Ovary (tissue), 9 donors: ENCODE data around the gene EVL. TPM values are rescaled to one million over a fixed set of nuclear protein-coding genes. Genes with fewer than 3 reads are reported as not detected.

Source experiments
- DNase-seq, 5 donors: peaks; one replicate each; pipeline ENCODE4 v3.0.0-alpha.2; 2019 to 2020
- H3K27ac ChIP-seq, 2 donors: fragments of 200-600 bp; one replicate each; pipeline versions ENCODE4 v1.5.1 to v1.8.0; 2019 to 2022
- H3K27me3 ChIP-seq: fragments of 200-600 bp; one replicate; pipeline ENCODE4 v1.8.0; 2022
- H3K36me3 ChIP-seq: fragments of 200-600 bp; sonication (generic); one replicate; pipeline ENCODE4 v1.5.1; 2019
- H3K4me1 ChIP-seq: one replicate; pipeline ENCODE4 v1.8.1; 2013; ENCODE audit warnings: mild to moderate bottlenecking, moderate library complexity; ENCODE audit not compliant: insufficient read depth
- H3K4me3 ChIP-seq: fragments of 200-600 bp; sonication (generic); one replicate; pipeline ENCODE4 v1.5.1; 2017
- H3K9me3 ChIP-seq, 2 donors: fragments of 200-600 bp in 1 of 2; sonication (generic) in 1 of 2; one replicate each; pipeline versions ENCODE4 v1.5.1 to v1.8.1; 2013 to 2019; ENCODE audit warnings: mild to moderate bottlenecking in 1 of 2, moderate library complexity in 1 of 2
- EP300 ChIP-seq: sonication (generic); formaldehyde crosslinking; IDR thresholded peaks from one replicate; pipeline ENCODE4 v1.6.1; 2017; ENCODE audit warnings: antibody characterized with exemption
- POLR2A ChIP-seq: fragments of 450-650 bp; IDR thresholded peaks from one replicate; pipeline ENCODE4 v1.6.1; 2017; ENCODE audit warnings: antibody characterized with exemption, mild to moderate bottlenecking, moderate library complexity
- WGBS, 3 donors: extraction: QIAGEN DNeasy Blood & Tissue Kit in 1 of 3; methylation state at CpG; one replicate each; pipeline versions ENCODE4 v1.1.5 to v1.1.7; 2013 to 2017; 5-methylcytosine and 5-hydroxymethylcytosine counted together
- intact Hi-C, 4 donors: fragments of 100-400 bp; cut with DNase I; formaldehyde crosslinking; loops; one replicate each; pipeline versions ENCODE4 v1.11.0 to v1.15.1; 2022 to 2023
- polyA plus RNA-seq, 2 donors: library from polyadenylated mRNA; stranded (reverse); fragments of 200-250 nt in 1 of 2; fragments of 350-450 nt in 1 of 2; fragmentation: Illumina TruSeq in 1 of 2; extraction: RNeasy Lipid Tissue Mini Kit (QIAGEN cat#74804) in 1 of 2; gene quantifications; one replicate each; pipeline ENCODE4 v1.2.3, GENCODE V29; 2013 to 2014
- total RNA-seq, 7 donors: library from RNA; depleted of rRNA in 2 of 7; stranded (reverse); fragments of >200 nt in 2 of 7; fragmentation: NEBNext Ultra II Directional in 3 of 7; extraction: Animal tissue kit (Norgen Biotek cat#: 25700) in 3 of 7; gene quantifications; one replicate each; pipeline versions ENCODE4 v1.1.0 to v1.2.4, GENCODE V29; 2016 to 2023
- TF ChIP-seq, protein P1 (sequence below), 3 donors: fragments of 450-650 bp in 2 of 3; fragments of 200-600 bp in 1 of 3; IDR thresholded peaks; one replicate each; pipeline versions ENCODE4 v1.5.1 to v1.8.0; 2016 to 2022; ENCODE audit warnings: antibody characterized with exemption in 3 of 3, mild to moderate bottlenecking in 1 of 3
- donor health status: DM: no; HTN: no; CAD: no; lungs with moderate emphysema.
- donor health status: DM: no; HTN: no; CAD: no.
- donor health status: Bipolar disorder and iron deficiency.
- donor health status: DM: yes; HTN: yes; CAD: no.
- donor health status: DM: no; HTN: no; CAD: no.
- donor health status: DM: yes; HTN: yes; CAD: no.

Gene EVL
- total and polyA plus RNA-seq, 9 donors = 41.0 to 105 (median 66.1) TPM

GRCh38 chr14:100188392-100189030, 123.3 kb downstream of the EVL start:
- intact Hi-C loops = no loop called here
- no peak overlapping the region for H3K27ac ChIP-seq
- H3K4me1 ChIP-seq = no peaks in the 10 kb centered on the region
- H3K4me3 ChIP-seq = no peak overlapping the region
- H3K36me3 ChIP-seq = no peaks in the 10 kb centered on the region
- TF ChIP-seq POLR2A = no peak
- TF ChIP-seq, protein P1, sequence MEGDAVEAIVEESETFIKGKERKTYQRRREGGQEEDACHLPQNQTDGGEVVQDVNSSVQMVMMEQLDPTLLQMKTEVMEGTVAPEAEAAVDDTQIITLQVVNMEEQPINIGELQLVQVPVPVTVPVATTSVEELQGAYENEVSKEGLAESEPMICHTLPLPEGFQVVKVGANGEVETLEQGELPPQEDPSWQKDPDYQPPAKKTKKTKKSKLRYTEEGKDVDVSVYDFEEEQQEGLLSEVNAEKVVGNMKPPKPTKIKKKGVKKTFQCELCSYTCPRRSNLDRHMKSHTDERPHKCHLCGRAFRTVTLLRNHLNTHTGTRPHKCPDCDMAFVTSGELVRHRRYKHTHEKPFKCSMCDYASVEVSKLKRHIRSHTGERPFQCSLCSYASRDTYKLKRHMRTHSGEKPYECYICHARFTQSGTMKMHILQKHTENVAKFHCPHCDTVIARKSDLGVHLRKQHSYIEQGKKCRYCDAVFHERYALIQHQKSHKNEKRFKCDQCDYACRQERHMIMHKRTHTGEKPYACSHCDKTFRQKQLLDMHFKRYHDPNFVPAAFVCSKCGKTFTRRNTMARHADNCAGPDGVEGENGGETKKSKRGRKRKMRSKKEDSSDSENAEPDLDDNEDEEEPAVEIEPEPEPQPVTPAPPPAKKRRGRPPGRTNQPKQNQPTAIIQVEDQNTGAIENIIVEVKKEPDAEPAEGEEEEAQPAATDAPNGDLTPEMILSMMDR (IDR thresholded peaks at IDR 0.05) = no peak
- no peak for TF ChIP-seq EP300
- H3K27me3 ChIP-seq = no peaks in the 10 kb centered on the region
- 86 to 91% (median 91%) methylated on average over 12 of the region's 12 CpGs for WGBS, 3 donors
- H3K9me3 ChIP-seq = no peaks in the 10 kb centered on the region
- no peak for DNase-seq

GRCh38 chr14:100190126-100190525, 124.9 kb downstream of the EVL start:
- intact Hi-C loops = loop anchor here (10.0 kb wide), 2 partner anchors 205 to 215 kb away; no protein-coding TSS in a partner anchor
- 95 to 100% (median 100%) methylated on average over 1 of the region's 1 CpG for whole genome bisulfite sequencing, 3 donors
- Histone ChIP-seq H3K27ac (no peak overlapping the region), H3K36me3 (no peaks in the 10 kb centered on the region), H3K9me3 (no peaks in the 10 kb centered on the region), H3K27me3 (no peaks in the 10 kb centered on the region), H3K4me3 (no peak overlapping the region), H3K4me1 (no peaks in the 10 kb centered on the region)
- TF ChIP-seq POLR2A (no peak), EP300 (no peak)
- TF ChIP-seq, protein P1 (IDR thresholded peaks at IDR 0.05) = no peak
- DNase-seq = no peak

DNA sequence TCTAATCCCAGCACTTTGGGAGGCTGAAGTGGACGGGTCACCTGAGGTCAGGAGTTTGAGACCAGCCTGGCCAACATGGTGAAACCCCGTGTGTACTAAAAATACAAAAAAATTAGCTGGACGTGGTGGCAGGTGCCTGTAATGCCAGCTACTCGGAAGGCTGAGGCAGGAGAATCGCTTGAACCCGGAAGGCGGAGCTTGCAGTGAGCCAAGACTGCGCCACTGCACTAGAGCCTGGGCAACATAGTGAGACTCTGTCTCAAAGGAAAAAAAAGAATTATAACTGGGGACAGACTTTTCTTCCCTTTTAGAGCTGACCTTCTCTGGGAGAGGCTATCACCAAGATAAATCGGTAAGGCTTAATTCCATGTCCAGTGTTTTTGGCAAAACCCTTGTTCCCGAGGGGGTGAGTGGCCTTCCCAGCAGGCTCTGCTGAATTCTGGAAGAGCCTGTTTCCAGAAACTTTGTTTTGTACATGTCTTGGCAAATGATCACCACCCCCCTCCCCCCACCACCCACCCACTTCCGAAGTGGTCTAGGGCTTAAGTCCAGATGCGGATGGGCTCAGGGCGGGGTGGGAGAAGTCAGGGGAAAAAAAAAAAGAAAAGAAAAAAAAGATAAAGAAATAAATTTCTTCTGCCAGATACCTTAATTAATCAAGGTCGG, 126.5 kb downstream of the EVL start:
- Histone ChIP-seq H3K27me3 (no peaks in the 10 kb centered on the region), H3K4me3 (peak overlapping the region; percentile 38), H3K36me3 (no peaks in the 10 kb centered on the region), H3K9me3 (no peaks in the 10 kb centered on the region), H3K4me1 (no peaks in the 10 kb centered on the region), H3K27ac (peak overlapping the region; percentile 78 to 88)
- intact Hi-C loops = loop anchor here (10.0 kb wide), 2 partner anchors 207 to 217 kb away; no protein-coding TSS in a partner anchor
- TF ChIP-seq EP300 (no peak), POLR2A (no peak)
- TF ChIP-seq, protein P1 (IDR thresholded peaks at IDR 0.05) = no peak
- peak in 2 of 5 donors; percentile 43 to 54 for DNase-seq
- 54 to 56% (median 54%) methylated on average over 14 of the region's 14 CpGs for WGBS, 3 donors

DNA sequence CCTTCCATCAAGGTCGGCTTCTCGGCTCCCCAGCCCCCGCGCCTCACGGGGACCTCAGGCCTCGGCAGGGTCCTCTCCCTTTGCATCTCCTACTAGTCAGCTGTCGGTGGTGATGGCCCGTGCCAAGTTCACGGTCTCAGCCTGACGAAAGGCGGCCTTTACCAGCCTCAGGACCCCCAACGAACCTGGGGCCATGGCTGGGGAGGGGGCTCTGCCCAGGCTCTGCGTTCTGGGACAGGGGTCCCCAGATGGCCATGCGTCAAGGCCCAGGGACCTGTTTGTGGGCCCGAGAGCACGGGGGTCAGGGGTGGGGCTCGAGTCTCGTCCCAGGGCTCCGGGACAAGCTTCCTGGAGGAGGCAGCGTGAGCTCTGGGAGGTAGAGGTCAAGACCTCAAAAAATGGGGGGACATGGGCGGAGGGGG, 127.0 kb downstream of the EVL start:
- Histone ChIP-seq H3K27ac (peak overlapping the region; percentile 78 to 88), H3K36me3 (no peaks in the 10 kb centered on the region), H3K4me1 (no peaks in the 10 kb centered on the region), H3K27me3 (no peaks in the 10 kb centered on the region), H3K4me3 (peak overlapping the region; percentile 38), H3K9me3 (no peaks in the 10 kb centered on the region)
- DNase-seq = peak; percentile 49 to 71 (median 65)
- TF ChIP-seq POLR2A = no peak
- TF ChIP-seq, protein P1 (IDR thresholded peaks at IDR 0.05) = no peak
- no peak for TF ChIP-seq EP300
- 18 to 22% (median 20%) methylated on average over 20 to 21 of the region's 21 CpGs for WGBS, 3 donors
- intact Hi-C loops = loop anchor here (10.0 kb wide), 2 partner anchors 207 to 217 kb away; no protein-coding TSS in a partner anchor
